Activated CD8-positive, alpha-beta memory T cell treated with anti-CD3 and anti-CD28 coated beads, Interleukin-2, amount 50 U/mL, for 24 hours (primary cell): ENCODE measurements around the gene COQ2.
"Not testable (repeated sequence)": the region's sequence is repeated elsewhere in the genome, so short reads cannot be mapped to it uniquely, and the experiment has no call there.

ENCODE experiments used
- DNase-seq: peaks from one replicate; pipeline ENCODE4 v3.0.0-alpha.2; 2020; ENCODE audit errors: extremely low read depth

The COQ2 gene

DNA sequence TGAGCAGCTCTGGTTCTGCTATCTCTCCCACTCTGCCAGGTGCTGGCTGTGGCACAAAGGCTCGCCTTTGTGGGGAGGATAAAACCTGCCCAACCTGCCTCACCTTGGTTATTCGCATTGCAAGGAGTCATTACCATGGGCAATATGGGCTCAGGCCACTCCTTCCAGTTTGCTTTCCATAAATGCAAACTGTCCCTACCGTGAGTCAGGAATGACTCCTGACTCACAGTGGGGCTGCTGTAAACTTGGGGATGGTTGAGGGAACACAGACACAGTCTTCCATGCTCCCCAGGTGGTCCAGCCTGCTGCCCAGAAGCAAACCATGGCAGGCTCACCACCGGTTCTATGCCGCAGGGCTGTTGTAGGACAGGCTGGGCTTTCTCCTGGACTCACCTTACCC lies 36.1 kb downstream of the COQ2 start:
- no peak for DNase-seq

DNA sequence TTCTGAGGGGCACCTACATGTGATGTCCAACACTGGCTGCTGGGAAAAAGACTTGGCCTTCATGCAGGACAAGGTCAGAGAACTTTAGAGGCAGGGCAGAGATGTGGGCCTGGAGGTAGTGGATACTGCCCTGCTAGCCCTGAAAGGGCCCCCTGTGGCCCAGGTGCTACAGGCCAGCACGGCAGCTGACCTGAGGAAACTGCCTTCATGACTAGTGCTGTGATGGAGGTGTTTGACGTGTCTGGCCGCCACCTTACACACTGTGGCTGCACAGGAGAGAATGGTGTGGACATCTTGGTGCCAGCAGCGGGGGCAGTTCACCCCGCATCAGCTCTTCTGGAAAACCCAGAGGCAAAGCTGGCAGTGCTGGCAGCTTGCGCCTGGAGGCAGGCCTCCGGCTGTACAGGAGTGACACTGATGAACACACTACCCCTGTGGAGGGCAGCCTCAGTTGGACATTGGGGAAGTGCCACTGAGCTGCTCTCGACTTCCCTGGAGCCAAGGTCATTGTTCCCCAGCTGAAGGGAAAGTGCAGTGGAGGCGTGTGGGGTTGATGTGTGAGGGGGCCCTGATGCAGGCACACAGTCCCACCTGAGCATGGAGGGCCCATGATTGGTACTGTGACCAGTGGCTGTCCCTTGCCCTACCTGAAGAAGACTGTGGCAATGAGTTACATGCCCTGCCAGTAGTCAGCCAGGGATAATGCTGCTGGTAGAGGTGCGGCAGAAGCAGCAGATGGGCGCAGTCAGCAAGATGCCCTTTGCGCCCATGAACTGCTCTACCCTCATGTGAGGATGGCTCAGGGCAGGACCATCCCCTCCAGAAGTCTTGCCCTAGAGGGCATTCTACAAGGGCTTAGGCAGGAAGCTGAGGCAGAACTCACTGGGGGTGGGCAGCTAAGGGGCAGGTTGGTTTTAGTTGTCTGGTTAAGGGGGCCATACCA lies 36.9 kb downstream of the COQ2 start:
- DNase-seq = no peak

DNA sequence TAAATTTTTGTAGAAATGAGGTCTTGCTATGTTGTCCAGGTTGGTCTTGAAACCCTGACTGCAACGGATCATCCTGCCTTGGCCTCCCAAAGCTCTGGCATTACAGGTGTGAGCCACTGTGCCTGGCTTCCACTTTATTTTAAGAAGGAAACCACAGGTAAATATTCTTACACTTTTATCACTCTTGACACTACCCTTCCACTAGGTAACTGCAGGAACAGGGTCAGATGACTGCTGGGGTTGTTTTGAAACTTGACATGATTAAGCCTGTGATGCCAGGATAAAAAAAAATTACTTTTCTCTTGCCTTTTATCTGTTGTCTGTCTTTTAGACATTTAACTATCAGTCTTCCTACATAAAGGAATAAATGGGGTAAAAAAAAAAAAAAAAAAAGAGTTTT lies 43.5 kb downstream of the COQ2 start:
- no peak for DNase-seq

DNA sequence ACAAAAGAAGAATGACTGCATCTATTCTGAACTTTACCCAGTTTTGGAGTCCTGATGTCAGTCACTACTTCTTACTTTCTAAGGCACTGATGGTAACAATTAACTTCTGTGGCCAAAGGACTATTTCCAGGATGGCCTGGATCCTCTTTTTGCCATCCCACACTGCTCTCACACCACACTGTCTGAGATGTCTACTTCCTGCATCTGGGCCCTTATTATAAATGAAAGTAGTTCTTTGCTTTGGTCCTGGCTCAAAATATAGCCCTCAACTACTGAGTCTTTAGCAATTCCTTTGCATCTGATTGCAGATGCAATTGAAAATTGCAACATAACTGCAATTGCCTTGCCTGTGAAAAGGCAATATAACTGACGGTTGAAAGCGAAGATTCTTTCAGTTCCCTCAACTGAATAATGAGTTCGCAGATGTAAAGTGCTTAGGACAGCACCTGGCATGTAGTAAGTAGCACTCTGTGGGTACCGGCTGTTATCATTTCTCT lies 44.2 kb downstream of the COQ2 start:
- no peak for DNase-seq

DNA sequence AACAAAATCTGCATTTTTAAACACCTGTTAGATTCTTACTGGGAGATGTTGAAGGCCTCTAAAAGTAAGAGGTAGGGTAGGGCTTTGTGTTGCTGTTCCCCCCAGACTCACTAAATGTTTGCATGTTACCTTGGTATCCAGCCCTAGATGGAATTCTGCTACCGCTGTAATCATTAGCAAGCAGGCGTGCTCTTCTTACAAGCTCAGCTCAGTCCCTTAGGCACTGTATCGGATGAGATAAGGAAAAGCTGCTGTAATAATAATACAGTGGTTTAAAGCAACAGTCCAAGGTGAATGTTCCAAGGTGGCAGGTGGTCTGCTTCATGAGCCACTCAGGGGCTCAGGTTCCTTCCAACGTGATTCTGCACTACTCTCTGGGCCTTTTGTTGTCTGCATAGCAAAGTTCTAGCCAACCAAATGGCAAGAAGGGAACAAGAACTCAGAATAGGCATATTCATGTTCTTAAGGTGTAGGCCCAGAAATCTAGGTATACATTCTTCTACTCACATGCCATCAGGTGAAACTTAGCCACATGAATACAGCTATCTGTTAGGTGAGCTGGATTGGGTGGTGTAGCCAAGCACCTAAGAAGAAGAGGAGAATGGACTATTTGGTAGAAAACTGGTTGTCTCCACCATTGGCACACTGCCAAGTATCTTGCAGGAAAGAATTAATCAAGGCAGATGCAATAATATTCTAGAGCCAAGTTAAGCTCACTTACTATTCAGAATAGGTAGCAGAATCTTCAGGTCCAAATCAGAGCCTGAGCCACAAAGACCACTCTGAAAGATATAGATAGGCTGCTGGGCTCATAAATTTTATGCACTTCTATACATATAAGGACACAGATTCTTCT lies 46.0 kb downstream of the COQ2 start:
- DNase-seq = no peak

DNA sequence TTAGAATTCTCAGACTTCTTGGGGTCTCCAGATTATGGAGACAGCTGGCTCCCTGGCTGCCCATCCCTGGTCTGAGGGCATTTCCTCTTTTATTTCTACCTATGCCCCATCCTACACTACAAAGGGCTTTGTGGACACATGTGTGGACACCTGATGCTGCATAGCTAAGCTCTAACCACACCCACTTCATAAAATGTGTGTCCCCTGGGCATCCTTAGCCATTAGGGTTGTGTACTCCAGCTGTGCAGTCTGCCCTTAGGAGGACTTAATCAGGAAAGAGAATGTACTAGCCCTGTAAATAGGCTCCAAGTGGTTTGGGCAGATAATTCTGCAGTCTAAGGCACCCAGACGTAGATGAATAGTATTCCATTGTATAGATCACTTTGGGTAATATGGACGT lies 47.0 kb downstream of the COQ2 start:
- no peak for DNase-seq

DNA sequence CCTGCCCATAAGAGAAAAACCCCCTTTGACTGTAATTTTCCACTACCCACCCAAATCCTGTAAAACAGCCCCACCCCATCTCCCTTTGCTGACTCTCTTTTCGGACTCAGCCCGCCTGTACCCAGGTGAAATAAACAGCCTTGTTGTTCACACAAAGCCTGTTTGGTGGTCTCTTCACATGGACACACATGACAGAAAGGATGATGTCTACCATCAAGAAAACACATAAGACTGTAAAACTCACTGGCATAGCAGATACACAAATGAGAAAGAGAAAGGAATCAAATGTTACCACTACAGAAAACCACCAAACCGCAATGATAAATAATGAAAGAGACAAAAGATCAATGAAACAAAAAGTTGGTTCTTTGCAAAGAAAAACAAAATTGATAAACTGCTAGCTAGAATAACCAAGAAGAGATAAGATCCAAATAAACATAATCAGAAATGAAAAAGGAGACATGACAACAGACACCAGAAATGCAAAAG lies 48.9 kb downstream of the COQ2 start:
- not testable (repeated sequence) for DNase-seq

DNA sequence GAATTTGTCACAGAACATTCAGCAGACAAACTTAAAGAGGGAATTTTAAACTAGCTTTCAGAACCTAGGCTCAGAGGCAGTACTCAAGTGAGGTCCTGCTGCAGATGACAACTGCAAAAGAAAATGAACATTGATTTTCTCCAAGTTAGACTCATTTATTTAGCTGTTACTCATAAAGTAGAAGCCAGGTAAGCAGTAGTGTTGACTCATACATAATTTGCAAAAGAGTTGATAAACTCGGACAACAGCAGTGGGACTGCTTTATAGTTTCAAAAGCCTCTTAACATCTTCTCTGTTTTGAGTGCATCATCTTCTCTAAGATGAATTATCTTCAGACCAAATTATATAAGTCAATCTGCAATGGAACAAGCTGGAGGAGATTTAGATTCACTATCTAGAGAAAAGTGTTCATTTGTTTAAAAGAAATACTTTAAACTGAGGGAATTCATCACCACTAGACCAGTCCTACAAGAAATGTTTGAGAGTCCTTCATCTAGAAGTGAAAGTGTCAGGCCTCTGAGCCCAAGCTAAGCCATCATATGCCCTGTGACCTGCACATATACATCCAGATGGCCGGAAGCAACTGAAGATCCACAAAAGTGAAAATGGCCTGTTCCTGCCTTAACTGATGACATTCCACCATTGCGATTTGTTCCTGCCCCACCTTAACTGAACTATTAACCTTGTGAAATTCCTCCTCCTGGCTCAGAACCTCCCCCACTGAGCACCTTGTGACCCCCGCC lies 49.5 kb downstream of the COQ2 start:
- no peak for DNase-seq

DNA sequence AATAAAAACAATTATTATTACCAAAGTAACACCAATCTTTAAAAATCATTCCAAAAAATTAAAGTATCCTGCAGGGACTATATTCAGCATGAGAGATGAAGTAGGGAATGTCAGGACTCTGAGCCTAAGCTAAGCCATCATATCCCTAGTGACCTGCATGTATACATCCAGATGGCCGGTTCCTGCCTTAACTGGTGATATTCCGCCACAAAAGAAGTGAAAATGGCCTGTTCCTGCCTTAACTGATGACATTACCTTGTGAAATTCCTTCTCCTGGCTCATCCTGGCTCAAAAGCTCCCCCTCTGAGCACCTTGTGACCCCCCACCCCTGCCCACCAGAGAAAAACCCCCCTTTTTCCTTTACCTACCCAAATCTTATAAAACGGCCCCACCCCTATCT lies 50.2 kb downstream of the COQ2 start:
- not testable (repeated sequence) for DNase-seq

DNA sequence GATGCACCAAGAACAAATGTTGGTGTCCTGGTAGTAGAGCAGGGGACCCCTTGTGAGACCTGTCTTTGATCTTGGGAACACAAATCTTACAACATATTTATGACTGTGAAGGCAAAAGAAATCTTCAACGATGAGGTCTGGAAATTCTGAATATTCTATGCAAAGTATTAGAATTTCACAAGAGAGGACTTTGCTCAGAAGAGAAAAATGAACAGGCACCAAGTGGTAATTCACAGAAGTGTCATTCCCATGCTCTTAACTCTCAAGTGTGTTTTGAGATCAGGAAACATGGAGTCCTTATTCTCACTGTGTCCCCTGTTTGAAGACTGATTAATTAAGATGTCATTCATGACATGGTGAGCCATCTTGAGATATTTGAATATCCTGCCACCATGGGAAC lies 52.5 kb downstream of the COQ2 start:
- DNase-seq = no peak

DNA sequence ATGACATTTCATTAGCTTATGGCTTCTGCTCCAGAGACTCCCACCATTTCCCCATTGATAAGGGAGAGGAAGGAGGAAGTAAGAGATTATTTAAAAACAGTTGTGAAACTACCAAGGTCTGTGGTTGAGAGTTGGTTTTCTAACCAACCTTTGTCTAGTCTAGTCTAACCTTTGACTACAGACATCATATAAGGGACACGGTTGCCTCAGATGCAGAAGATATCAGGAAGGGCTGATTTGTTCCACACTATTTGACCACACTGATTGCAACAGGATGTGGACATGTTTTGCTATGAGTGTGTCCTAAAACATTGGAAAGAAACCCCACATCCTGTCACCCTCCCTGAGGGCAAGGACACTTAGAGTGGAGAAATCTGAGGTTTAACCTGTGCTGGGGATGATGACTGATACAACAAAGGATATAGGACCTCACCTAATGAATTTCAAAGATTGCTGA lies 53.0 kb downstream of the COQ2 start:
- no peak for DNase-seq

DNA sequence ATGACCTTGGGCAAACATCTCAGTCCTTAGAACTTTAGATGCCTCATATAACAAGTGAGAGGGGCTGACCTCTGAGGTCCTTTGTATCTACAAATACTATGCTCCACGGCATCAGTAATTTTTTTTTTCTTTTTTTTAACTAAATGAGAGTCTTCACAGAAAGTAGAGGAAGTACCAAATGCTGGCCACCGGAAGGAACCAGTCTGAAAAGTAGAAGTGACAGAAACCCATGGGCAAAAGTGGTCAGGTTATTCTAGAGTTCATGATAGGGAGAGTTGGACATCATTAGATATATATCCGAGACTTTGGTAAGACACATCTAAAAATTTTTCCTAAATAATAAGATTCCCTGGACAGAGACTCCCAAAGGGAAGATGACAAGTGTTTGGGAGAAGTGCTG lies 53.7 kb downstream of the COQ2 start:
- no peak for DNase-seq

DNA sequence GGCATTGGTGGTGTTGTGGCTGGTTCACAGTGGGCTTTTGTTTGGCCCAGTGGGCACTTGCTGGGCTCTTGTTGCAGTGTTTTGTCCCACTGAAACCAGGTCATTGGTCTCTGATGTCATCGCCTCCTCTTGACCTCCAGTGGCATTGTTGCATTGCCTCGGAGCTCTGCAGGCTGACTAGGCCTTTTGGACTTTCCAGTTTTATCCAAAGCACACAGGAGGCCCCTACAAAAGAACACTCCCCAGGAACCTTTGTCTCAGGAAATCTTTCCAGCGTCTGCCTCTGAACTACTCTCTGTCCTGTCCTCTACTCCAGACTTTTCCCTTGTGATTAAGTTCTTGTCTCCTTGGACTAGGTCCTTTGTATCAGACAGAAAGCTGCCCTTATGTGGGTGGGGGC lies 54.8 kb downstream of the COQ2 start:
- DNase-seq = no peak

DNA sequence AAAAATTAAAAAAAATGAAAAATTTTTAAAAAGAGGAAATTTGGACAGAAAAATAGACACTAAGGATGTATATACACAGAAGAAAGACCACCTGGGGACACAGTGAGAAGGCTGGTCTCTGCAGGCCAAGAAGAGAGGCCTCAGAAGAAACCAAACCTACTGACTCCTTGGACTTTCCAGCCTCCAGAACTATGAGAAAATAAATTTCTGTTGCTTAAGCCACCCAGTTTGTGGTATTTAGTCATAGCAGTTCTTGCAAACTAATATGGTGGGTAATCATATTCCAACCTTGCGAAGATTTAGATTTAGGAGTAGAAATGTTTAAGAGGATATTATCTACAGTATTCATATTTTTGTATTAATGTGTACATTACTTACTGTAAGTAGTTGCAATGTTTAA lies 56.4 kb downstream of the COQ2 start:
- no peak for DNase-seq

DNA sequence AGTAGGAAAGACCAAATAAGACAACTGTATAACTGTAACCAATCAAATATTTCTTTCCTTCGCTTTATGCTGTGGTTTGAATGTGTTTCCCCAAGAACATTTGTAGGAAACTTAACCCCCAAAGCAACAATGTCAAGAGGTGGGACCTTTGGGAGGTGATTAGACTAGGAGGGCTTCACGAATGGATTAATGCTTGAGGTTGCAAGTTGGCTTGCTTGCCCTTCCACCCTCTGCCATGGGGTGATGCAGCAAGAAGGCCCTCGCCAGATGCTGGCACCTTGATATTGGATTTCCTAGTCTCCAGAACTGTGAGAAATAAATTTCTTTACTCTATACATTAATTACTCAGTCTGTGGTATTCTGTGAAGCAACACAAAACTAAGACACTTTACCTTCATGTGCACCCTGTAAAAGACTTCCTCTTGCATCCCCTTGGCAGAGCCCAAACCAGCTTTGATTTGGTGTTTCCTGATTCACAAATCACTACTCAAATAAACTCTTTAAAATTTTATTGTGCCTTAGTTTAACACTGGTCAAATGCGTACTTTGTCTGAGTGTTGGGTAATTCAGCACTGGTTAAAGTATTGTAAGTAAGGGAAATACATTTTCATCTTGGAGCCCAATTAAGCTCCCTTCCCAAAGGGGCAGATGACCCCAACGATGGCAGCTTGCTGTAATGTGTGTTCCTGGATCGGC lies 59.9 kb downstream of the COQ2 start:
- DNase-seq = no peak

DNA sequence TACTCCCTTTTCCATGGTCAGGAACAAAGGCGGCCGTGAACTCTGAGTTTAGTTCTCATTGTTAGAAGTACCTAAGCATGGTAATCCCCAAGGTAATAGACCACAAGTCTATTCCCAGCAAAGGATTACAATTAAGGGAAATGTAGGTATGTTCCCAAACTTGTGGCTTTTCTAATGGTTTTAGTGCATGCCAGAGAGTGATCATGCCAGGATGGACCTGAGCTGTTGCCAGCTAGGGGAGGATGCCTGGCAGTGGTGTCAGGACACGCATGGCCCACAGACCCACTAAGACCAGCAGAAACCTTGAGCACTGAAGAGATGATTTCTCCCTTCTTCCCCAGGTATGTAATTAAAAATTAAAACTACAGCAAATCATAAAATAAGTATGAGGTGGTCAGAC lies 60.8 kb downstream of the COQ2 start:
- no peak for DNase-seq

DNA sequence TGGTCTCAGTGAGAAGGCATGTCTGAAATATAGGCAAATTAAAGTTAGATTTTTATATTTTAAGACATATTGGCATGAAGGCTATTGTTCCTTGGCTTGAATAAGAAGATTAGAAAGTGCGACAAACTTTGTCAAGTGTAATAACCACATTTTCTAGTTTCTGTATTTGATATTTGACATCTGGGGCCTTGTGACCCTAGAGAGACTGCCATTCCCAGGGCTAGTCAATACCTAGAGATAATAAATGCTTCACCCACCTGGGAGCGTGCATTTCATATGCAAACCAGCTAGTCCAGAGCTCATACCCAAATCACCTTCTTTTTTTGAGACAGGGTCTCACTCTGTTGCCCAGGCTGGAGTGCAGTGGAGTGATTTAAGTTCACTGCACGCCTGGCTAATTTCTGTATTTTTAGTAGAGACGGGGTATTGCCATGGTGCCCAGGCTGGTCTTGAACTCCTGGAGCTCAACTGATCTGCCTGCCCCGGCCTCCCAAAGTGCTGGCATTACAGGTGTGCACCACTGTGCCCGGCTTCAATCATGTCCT lies 62.6 kb downstream of the COQ2 start:
- DNase-seq = no peak

DNA sequence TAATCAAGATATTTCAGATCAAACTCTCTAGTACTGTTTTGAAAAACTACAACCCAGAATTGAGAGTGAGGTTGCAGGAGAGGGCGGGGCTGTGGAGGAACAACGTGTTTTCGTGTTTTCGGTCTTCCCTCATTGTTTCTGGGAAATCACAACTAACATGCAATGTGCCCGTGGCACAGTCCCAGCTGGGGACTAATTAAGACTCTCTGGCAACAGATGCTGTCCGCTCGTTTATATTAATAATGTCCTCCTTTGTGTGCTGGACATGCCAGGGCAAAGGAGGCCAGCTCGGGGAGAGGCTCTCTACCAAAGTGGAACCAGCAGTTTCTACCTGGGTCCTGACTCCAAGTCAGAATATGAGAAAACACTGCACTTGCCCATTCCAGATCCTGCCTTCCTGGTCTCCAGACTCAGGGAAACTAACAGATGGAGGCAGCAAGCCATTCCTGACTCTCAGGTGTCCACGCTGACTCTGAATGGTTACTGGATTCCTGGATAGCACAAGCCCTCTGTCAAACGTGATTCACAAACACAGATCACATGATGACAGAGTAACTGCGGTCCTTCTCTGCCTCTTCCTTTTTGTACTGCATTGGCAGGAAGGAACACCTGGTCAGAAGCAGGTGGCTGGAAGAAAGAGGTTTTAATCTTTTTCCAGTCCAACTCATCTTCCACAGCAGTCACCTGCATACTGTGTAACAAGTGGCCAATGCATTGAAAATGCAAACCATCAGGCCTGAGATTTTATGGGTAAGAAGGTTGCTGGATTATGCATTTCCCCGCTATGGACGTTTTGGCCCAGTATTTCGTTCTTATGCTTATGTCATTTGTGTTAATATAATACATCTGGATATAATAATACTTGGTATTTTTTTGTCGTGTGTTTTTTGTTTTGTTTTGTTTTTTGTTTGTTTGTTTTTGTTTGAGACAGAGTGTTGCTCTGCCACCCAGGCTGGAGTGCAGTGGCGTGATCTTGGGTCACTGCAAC lies 65.0 kb downstream of the COQ2 start:
- DNase-seq = peak; percentile 44

DNA sequence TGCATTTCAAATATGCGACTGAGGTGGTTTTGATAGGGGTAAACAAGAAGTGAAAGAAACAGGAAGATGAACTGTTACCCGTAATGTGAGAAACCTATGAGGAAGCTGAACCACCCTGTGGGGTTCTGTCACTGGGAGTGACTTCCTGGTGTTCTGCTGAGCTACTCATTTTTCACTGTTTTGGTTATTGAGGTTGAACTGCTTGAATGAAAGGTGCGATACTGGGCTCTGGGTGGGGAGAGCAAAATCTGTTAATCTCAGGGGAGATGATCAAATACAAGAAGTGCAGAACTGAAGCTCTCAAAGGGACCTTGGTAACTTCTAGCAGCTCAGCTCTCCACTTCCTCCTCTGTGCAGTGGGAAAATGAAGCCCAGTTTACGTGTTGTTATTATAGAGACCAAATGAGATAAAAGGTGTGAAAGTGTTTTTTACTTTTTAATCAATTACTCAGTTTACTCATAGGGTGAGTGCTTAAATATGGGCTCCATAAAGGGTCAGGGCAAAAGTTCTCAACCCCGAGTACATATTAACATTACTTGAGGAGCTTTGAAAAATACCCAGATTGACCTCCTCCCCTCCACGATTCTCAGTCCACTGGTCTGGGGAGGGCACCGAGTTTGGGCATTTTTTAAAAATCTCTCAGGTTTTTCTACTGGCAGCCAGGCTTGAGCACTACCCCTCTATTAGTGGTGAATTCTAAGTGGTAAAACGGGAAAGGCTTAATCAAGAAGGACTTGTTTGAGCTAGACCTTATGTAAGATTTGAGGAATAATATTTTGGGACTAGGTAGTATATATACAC lies 66.7 kb downstream of the COQ2 start:
- no peak for DNase-seq
